IMR-90 (cell line): ENCODE data around the gene C8A. TPM values are rescaled to one million over a fixed set of nuclear protein-coding genes. Genes with fewer than 3 reads are reported as not detected.

Experiments
- ATAC-seq: fragments of 200-7000 bp; cut with Tn5 transposase; 2 replicates; pipeline ENCODE4 v1.9.1; 2020; ENCODE audit warnings: low read depth, mild to moderate bottlenecking, moderate library complexity
- BruUV-seq: library from RNA; stranded (reverse); fragments of 400-500 nt; replicated peaks from 2 replicates; lab custom pipeline; 2021; lab: Mats Ljungman, UMichigan
- CTCF ChIA-PET: fragments of 300-600 bp; formaldehyde crosslinking; extraction: SDS; loops from one replicate; lab custom pipeline; 2021; ENCODE audit warnings: antibody characterized with exemption; lab: Yijun Ruan, JAX
- POLR2A ChIA-PET: fragments of 300-600 bp; sonication (Branson Sonifier 250); formaldehyde crosslinking; loops from one replicate; lab custom pipeline; 2022; ENCODE audit warnings: antibody characterized with exemption; ENCODE audit not compliant: unreplicated experiment; lab: Charles Lee
- DNase-seq: peaks from one replicate; pipeline ENCODE4 v3.0.0; 2013
- H2AFZ ChIP-seq: replicated peaks from 2 replicates; pipeline ENCODE3; 2013; ENCODE audit warnings: low read length, mild to moderate bottlenecking; ENCODE audit not compliant: poor library complexity
- H2AK5ac ChIP-seq: 2 replicates; pipeline ENCODE4 v1.6.1; 2013; ENCODE audit warnings: low read depth, low read length, inconsistent platforms
- H2AK9ac ChIP-seq: replicated peaks from 2 replicates; pipeline ENCODE3; 2013; ENCODE audit warnings: mild to moderate bottlenecking, low read depth, low read length, moderate library complexity; ENCODE audit not compliant: poor library complexity
- H2BK120ac ChIP-seq: 2 replicates; pipeline ENCODE4 v1.6.1; 2013; ENCODE audit warnings: low read depth, low read length, inconsistent platforms
- H2BK15ac ChIP-seq: 3 replicates; pipeline ENCODE4 v1.6.1; 2013; ENCODE audit warnings: low read depth, low read length, inconsistent platforms
- H2BK20ac ChIP-seq: 2 replicates; pipeline ENCODE4 v1.6.1; 2013; ENCODE audit warnings: low read depth, mild to moderate bottlenecking, inconsistent platforms, low read length, moderate library complexity
- H2BK5ac ChIP-seq: 2 replicates; pipeline ENCODE4 v1.6.1; 2013; ENCODE audit warnings: mild to moderate bottlenecking, low read depth, low read length, inconsistent platforms; ENCODE audit not compliant: poor library complexity, severe bottlenecking
- H3K14ac ChIP-seq: replicated peaks from 2 replicates; pipeline ENCODE4 v1.6.1; 2013; ENCODE audit warnings: low read depth, low read length, inconsistent platforms
- H3K18ac ChIP-seq: 2 replicates; pipeline ENCODE4 v1.6.1; 2013; ENCODE audit warnings: low read depth, low read length, control low read depth
- H3K23ac ChIP-seq: 2 replicates; pipeline ENCODE4 v1.6.1; 2013; ENCODE audit warnings: low read depth, low read length, inconsistent platforms
- H3K27ac ChIP-seq: 2 replicates; pipeline ENCODE4 v1.5.1; 2013; ENCODE audit warnings: mild to moderate bottlenecking, control low read depth, low read length; ENCODE audit not compliant: insufficient read depth
- H3K27me3 ChIP-seq: 2 replicates; pipeline ENCODE4 v1.6.1; 2013; ENCODE audit warnings: low read length; ENCODE audit not compliant: control insufficient read depth, insufficient read depth
- H3K36me3 ChIP-seq: 2 replicates; pipeline ENCODE4 v1.6.1; 2013; ENCODE audit warnings: low read length, mixed read lengths; ENCODE audit not compliant: control insufficient read depth, insufficient read depth
- H3K4ac ChIP-seq: 2 replicates; pipeline ENCODE4 v1.6.1; 2013; ENCODE audit warnings: low read depth, low read length, inconsistent platforms
- H3K4me1 ChIP-seq: 2 replicates; pipeline ENCODE4 v1.6.1; 2013; ENCODE audit warnings: low read length, mixed read lengths; ENCODE audit not compliant: control insufficient read depth, insufficient read depth
- H3K4me2 ChIP-seq: 2 replicates; pipeline ENCODE4 v1.6.1; 2013; ENCODE audit warnings: low read depth, mild to moderate bottlenecking, control low read depth, low read length, moderate library complexity
- H3K4me3 ChIP-seq: 2 replicates; pipeline ENCODE4 v1.5.1; 2013; ENCODE audit warnings: low read depth, mild to moderate bottlenecking, control low read depth, low read length, moderate library complexity; ENCODE audit not compliant: insufficient read depth
- H3K56ac ChIP-seq: 2 replicates; pipeline ENCODE4 v1.6.1; 2013; ENCODE audit warnings: low read length, inconsistent platforms; ENCODE audit not compliant: insufficient read depth; ENCODE audit errors: extremely low read depth
- H3K79me1 ChIP-seq, 2 experiments: 2 replicates each; pipeline ENCODE4 v1.6.1; 2013; ENCODE audit warnings: low read length in 2 of 2, inconsistent platforms in 1 of 2, low read depth in 1 of 2
- H3K9ac ChIP-seq: 2 replicates; pipeline ENCODE4 v1.6.1; 2013; ENCODE audit warnings: low read depth, low read length, control low read depth
- H3K9me1 ChIP-seq: 2 replicates; pipeline ENCODE4 v1.6.1; 2013; ENCODE audit warnings: low read length, inconsistent platforms; ENCODE audit not compliant: insufficient read depth
- H3K9me3 ChIP-seq: 2 replicates; pipeline ENCODE4 v1.6.1; 2013; ENCODE audit warnings: low read length; ENCODE audit not compliant: control insufficient read depth, insufficient read depth
- H4K20me1 ChIP-seq: 2 replicates; pipeline ENCODE4 v1.6.1; 2013; ENCODE audit warnings: low read length, inconsistent platforms; ENCODE audit not compliant: insufficient read depth
- H4K5ac ChIP-seq: 2 replicates; pipeline ENCODE4 v1.6.1; 2013; ENCODE audit warnings: mild to moderate bottlenecking, low read depth, low read length, control low read depth
- H4K8ac ChIP-seq, 2 experiments: 2 replicates each; pipeline ENCODE4 v1.6.1; 2013; ENCODE audit warnings: low read depth in 2 of 2, low read length in 2 of 2, control low read depth in 1 of 2, inconsistent platforms in 1 of 2
- H4K91ac ChIP-seq: 2 replicates; pipeline ENCODE4 v1.6.1; 2013; ENCODE audit warnings: low read depth, low read length, inconsistent platforms; ENCODE audit not compliant: insufficient read depth
- CTCF ChIP-seq: conservative IDR thresholded peaks from 2 replicates; pipeline ENCODE4 v1.5.1; 2012; ENCODE audit warnings: mild to moderate bottlenecking, low read depth, low read length, improper control_type of control experiment
- MAFK ChIP-seq: IDR thresholded peaks from 2 replicates; pipeline ENCODE4 v1.6.1; 2012; ENCODE audit warnings: low read depth, low read length, improper control_type of control experiment
- NFE2L2 ChIP-seq: fragments of 150-350 bp; IDR thresholded peaks from 2 replicates; pipeline ENCODE4 v1.6.1; 2016; ENCODE audit warnings: low read depth, mild to moderate bottlenecking, low read length
- POLR2A ChIP-seq: IDR thresholded peaks from 2 replicates; pipeline ENCODE4 v1.6.1; 2012; ENCODE audit warnings: mild to moderate bottlenecking, low read depth, low read length
- RAD21 ChIP-seq: IDR thresholded peaks from 2 replicates; pipeline ENCODE4 v1.6.1; 2012; ENCODE audit warnings: low read length, improper control_type of control experiment
- SMC3 ChIP-seq: fragments of 150-350 bp; IDR thresholded peaks from 2 replicates; pipeline ENCODE4 v1.6.1; 2016; ENCODE audit warnings: low read depth, mild to moderate bottlenecking, antibody characterized with exemption, low read length, moderate library complexity
- WGBS, 2 experiments: methylation state at CpG; one replicate each; pipeline versions ENCODE4 v1.1.5 to v1.1.7; 2013; ENCODE audit warnings: missing lambda C conversion rate in 2 of 2; ENCODE audit not compliant: insufficient read length in 1 of 2; ENCODE audit errors: extremely low coverage in 2 of 2; 5-methylcytosine and 5-hydroxymethylcytosine counted together
- dilution Hi-C: fragments of 300-500 bp; cut with HindIII; formaldehyde crosslinking; loops from one replicate; pipeline ENCODE4 v1.14.3; 2018; ENCODE audit warnings: low sequenced_read_pairs; ENCODE audit not compliant: unreplicated experiment
- in situ Hi-C: fragments of 300-500 bp; cut with MboI; formaldehyde crosslinking; loops from 3 replicates; pipeline ENCODE4 v1.14.3; 2019; ENCODE audit warnings: low sequenced_read_pairs, inconsistent platforms, mixed read lengths
- intact Hi-C: fragments of 100-400 bp; cut with micrococcal nuclease; formaldehyde crosslinking; loops from 2 replicates; pipeline ENCODE4 v1.10.0; 2022
- polyA plus RNA-seq, 3 experiments: library from polyadenylated mRNA; depleted of rRNA; stranded (reverse); fragments of >200 nt; gene quantifications; 2 replicates each; pipeline ENCODE4 v1.2.3, GENCODE V29; 2012; ENCODE audit warnings: low replicate concordance in 1 of 3
- total RNA-seq: library from RNA; depleted of rRNA; stranded (reverse); fragments of >200 nt; gene quantifications from 2 replicates; pipeline ENCODE4 v1.2.3, GENCODE V29; 2012

C8A gene
- total and polyA plus RNA-seq, 2 of the 4 experiments (the other 2 are of a cell fraction) = not detected

GRCh38 chr1:56843544-56843943 is 11.1 kb upstream of the C8A start:
- ChIA-PET POLR2A (no interaction called here), CTCF (interaction anchor here (1.0 kb wide), 1 partner anchor 12 kb away, joined by 3 read pairs; no protein-coding TSS in a partner anchor)
- in situ Hi-C loops (loop anchor here (25.0 kb wide), 1 partner anchor 644 kb away; no protein-coding TSS in a partner anchor), intact Hi-C loops (no loop called here), dilution Hi-C loops (no loop called here)
- BruUV-seq = no TSS peak
- H3K4ac ChIP-seq = no peak overlapping the region
- no peak overlapping the region for H2AK9ac ChIP-seq
- no CpG with 5 or more reads among the region's 3 CpGs for WGBS, 2 experiments
- H4K5ac ChIP-seq = no peak overlapping the region
- no peaks in the 10 kb centered on the region for H3K27me3 ChIP-seq
- no peak overlapping the region for H3K18ac ChIP-seq
- H3K79me1 ChIP-seq = no peaks in the 10 kb centered on the region
- no peak overlapping the region for H3K4me2 ChIP-seq
- no peak overlapping the region for H4K8ac ChIP-seq
- ATAC-seq = no peak
- H4K20me1 ChIP-seq = no peaks in the 10 kb centered on the region
- H2BK20ac ChIP-seq = no peak overlapping the region
- no peaks in the 10 kb centered on the region for H3K36me3 ChIP-seq
- H3K9me1 ChIP-seq = no peaks in the 10 kb centered on the region
- no peak overlapping the region for H3K9ac ChIP-seq
- no peak overlapping the region for H2BK15ac ChIP-seq
- H3K4me3 ChIP-seq = no peak overlapping the region
- H3K9me3 ChIP-seq = peaks cover 8% of the 10 kb centered on the region
- no peak overlapping the region for H4K91ac ChIP-seq
- H2BK5ac ChIP-seq = no peak overlapping the region
- TF ChIP-seq CTCF (no peak), MAFK (no peak), SMC3 (no peak), NFE2L2 (no peak), POLR2A (no peak), RAD21 (no peak)
- H2AK5ac ChIP-seq = no peak overlapping the region
- H3K14ac ChIP-seq = no peak overlapping the region
- no peak overlapping the region for H3K56ac ChIP-seq
- no peak overlapping the region for H3K27ac ChIP-seq
- DNase-seq = no peak
- no peak overlapping the region for H2AFZ ChIP-seq
- H2BK120ac ChIP-seq = no peak overlapping the region
- H3K4me1 ChIP-seq = no peaks in the 10 kb centered on the region; the same call in 1 of the 2 replicates
- no peak overlapping the region for H3K23ac ChIP-seq
